ENCODE data around the gene CHN2.

The CHN2 gene

DNA sequence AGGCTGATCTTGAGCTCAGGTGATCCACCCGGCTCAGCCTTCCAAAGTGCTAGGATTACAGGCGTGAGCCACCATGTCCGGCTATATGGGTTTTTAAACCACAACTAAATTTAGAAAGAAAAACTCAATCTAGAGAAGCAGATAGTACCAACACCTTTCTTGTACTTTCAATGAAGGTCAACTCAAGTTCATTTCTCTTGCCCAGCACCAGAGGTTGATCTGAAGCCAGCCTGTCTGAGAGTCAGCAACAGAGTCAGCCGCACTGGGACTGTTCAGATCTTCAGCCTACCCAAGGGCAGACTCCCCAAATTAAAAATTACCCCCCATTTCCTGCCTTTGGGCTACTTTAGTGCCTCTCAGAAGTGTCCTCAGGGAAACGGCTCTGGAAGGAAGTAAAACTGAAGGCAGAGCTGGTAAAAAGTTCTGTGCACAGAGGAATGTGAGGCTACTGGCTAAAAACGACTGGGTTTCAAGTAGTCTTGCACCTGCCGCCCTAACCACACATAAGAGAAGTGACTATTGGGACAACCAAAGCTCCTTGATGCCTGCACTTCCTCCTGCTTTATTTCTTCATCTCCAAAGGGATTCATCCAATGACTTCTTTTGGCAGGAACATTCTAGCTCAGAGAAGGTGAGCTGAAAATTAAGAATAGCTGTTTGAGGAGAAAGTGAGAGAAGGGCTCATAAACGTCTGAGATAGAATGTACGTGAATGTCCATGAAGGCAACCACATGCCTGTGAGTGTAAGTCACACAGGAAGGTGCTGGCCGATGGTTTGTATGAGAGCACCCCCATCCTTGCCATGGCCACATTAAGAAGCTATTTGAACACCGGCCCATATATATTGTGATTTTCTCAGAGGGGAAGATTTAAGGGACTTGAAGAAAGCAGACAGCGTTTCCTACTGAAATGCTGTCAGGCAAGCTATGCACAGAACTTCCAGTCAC lies 226.7 kb downstream of the CHN2 start:
- DNase-seq (ENCODE audit: low read depth) = no peak
- no peak overlapping the region for H3K4me3 ChIP-seq (ENCODE audit: low read depth, low read length)
- TF ChIP-seq, protein P1, sequence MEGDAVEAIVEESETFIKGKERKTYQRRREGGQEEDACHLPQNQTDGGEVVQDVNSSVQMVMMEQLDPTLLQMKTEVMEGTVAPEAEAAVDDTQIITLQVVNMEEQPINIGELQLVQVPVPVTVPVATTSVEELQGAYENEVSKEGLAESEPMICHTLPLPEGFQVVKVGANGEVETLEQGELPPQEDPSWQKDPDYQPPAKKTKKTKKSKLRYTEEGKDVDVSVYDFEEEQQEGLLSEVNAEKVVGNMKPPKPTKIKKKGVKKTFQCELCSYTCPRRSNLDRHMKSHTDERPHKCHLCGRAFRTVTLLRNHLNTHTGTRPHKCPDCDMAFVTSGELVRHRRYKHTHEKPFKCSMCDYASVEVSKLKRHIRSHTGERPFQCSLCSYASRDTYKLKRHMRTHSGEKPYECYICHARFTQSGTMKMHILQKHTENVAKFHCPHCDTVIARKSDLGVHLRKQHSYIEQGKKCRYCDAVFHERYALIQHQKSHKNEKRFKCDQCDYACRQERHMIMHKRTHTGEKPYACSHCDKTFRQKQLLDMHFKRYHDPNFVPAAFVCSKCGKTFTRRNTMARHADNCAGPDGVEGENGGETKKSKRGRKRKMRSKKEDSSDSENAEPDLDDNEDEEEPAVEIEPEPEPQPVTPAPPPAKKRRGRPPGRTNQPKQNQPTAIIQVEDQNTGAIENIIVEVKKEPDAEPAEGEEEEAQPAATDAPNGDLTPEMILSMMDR (IDR thresholded peaks at IDR 0.05; ENCODE audit: low read depth, low read length) = no peak
- TF ChIP-seq, protein P2, sequence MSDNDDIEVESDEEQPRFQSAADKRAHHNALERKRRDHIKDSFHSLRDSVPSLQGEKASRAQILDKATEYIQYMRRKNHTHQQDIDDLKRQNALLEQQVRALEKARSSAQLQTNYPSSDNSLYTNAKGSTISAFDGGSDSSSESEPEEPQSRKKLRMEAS (IDR thresholded peaks at IDR 0.05; ENCODE audit: low read depth, low read length) = no peak
- TF ChIP-seq POLR2A (IDR thresholded peaks at IDR 0.05; ENCODE audit: extremely low read depth, insufficient read length) = no peak
- TF ChIP-seq MYC (IDR thresholded peaks at IDR 0.05; ENCODE audit: low read depth, low read length) = no peak

DNA sequence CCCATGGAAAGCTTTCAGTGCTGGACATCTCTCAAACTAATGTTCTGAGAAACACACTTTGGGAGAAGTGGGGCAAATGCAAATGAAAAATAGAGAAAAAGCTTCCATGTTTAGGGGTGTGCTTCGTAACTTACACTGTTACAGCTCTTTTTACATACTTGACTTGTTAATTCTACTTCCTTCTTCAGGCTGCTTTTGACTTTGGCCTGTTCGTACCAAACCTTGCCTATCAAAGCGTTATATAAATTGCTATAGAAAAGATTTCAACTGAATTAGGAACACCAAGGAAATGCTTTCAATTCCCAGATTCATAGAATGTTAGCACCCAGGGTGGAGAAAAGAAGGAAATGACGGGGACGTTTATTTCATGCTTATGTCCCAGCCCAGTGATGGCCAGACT lies 228.3 kb downstream of the CHN2 start:
- TF ChIP-seq, protein P1 (IDR thresholded peaks at IDR 0.05; ENCODE audit: low read depth, low read length) = no peak
- TF ChIP-seq, protein P2 (IDR thresholded peaks at IDR 0.05; ENCODE audit: low read depth, low read length) = no peak
- no peak for TF ChIP-seq MYC (IDR thresholded peaks at IDR 0.05; ENCODE audit: low read depth, low read length)
- no peak for TF ChIP-seq POLR2A (IDR thresholded peaks at IDR 0.05; ENCODE audit: extremely low read depth, insufficient read length)
- DNase-seq (ENCODE audit: low read depth) = no peak

DNA sequence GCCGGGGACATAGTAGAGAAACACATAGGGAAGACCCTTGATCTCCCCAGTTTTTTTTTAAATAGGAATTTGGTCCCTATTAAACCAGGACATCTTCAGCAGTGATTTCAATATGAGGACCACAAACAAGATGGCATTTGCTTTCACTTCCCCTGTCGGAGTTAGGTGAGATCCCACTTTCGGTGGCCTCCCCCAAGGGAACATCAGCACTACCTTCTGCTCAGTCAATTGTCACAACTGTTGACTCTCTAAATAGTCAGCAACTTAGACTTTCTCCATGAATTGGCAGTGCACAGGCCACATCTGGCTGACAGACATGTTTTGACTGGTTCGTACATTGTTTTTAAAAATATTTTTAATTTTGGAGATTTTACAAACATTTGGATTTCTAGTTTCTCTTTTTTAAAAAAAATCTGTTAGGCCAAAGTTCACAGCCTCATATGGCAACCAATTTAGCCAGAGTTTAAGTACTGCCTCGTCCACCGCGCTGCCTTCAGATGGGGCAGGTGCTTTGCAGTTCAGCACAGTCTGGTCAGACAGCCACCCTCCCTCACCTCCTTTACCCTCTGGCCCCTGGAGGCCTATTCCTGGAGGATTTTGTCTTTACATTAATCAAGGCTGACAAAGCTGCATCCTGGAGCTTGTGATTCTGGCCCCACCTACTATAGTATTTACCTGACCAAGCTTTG lies 229.9 kb downstream of the CHN2 start:
- DNase-seq (ENCODE audit: low read depth) = no peak
- no peak overlapping the region for H3K4me3 ChIP-seq (ENCODE audit: low read depth, low read length)
- TF ChIP-seq MYC (IDR thresholded peaks at IDR 0.05; ENCODE audit: low read depth, low read length) = no peak
- TF ChIP-seq, protein P2 (IDR thresholded peaks at IDR 0.05; ENCODE audit: low read depth, low read length) = no peak
- TF ChIP-seq POLR2A (IDR thresholded peaks at IDR 0.05; ENCODE audit: extremely low read depth, insufficient read length) = no peak
- TF ChIP-seq, protein P1 (IDR thresholded peaks at IDR 0.05; ENCODE audit: low read depth, low read length) = no peak

More for the DNA sequence above, 228.3 kb downstream of the CHN2 start:
- H3K4me3 ChIP-seq (ENCODE audit: low read depth, low read length) = no peak overlapping the region

DNA sequence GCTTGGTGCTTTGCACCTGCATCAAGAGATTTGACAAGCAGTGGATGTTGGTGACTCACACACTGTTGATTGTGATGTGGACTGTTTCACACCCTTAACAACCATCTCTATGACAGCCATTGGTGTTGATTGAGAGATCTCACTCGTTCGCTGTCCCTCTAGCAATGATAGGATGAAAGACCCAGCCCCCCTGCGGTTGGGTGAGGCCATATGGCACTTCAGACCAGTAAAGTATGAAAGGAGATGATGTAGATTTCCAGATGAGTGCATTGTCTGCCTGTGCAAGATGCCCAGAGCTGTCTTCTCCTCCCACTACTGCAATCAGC lies 230.4 kb downstream of the CHN2 start:
- no peak for DNase-seq (ENCODE audit: low read depth)
- no peak overlapping the region for H3K4me3 ChIP-seq (ENCODE audit: low read depth, low read length)
- TF ChIP-seq, protein P1 (IDR thresholded peaks at IDR 0.05; ENCODE audit: low read depth, low read length) = no peak
- TF ChIP-seq, protein P2 (IDR thresholded peaks at IDR 0.05; ENCODE audit: low read depth, low read length) = no peak
- TF ChIP-seq POLR2A (IDR thresholded peaks at IDR 0.05; ENCODE audit: extremely low read depth, insufficient read length) (no peak), MYC (IDR thresholded peaks at IDR 0.05; ENCODE audit: low read depth, low read length) (no peak)

DNA sequence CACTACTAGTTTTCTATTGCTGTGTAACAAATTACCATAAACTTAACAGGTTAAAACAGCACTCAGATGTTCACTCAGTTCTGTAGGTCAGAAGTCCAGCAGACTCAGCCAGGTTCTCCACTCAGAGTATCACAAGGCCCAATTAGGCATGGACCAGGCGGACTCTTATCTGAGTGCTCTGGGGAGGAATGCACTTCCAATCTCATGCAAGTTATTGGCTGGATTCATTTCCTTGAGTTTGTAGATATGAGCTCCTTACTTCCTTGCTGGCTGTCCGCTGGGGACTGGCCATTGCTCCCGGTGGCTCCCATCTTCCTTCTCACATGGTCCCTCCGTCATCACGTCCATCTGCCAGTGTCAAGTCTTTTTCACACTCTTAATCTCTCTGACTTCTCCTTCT lies 232.0 kb downstream of the CHN2 start:
- TF ChIP-seq, protein P1 (IDR thresholded peaks at IDR 0.05; ENCODE audit: low read depth, low read length) = no peak
- H3K4me3 ChIP-seq (ENCODE audit: low read depth, low read length) = no peak overlapping the region
- no peak for DNase-seq (ENCODE audit: low read depth)
